GM12872 (cell line): ENCODE data around the gene ABO.

ENCODE experiments used
- CTCF ChIP-seq: IDR thresholded peaks from 3 replicates; pipeline ENCODE4 v1.5.1; 2011; ENCODE audit warnings: low read depth, mild to moderate bottlenecking, low read length, moderate library complexity; ENCODE audit not compliant: insufficient read depth

Gene ABO

GRCh38 chr9:133249337-133249736 lies 25.7 kb downstream of the ABO start:
- TF ChIP-seq CTCF = no peak

- no peak for TF ChIP-seq CTCF
These were observed 26.2 kb downstream of the ABO start for GRCh38 chr9:133248726-133249295.

GRCh38 chr9:133247632-133248031 lies 27.4 kb downstream of the ABO start:
- no peak for TF ChIP-seq CTCF

- no peak for TF ChIP-seq CTCF
These were observed 28.0 kb downstream of the ABO start for GRCh38 chr9:133246991-133247390.

- no peak for TF ChIP-seq CTCF
These were observed 28.4 kb downstream of the ABO start for GRCh38 chr9:133246562-133246961.

- TF ChIP-seq CTCF = no peak
These were observed 32.0 kb downstream of the ABO start for GRCh38 chr9:133242991-133243390.

GRCh38 chr9:133242241-133242640 lies 32.8 kb downstream of the ABO start:
- TF ChIP-seq CTCF = no peak
